Measurements from ENCODE around the gene DNAAF1. TPM values are rescaled to one million over a fixed set of nuclear protein-coding genes. Genes with fewer than 3 reads are reported as not detected.
A peak's percentile ranks its signal among the peaks of the same experiment; 100 is the strongest.
"Not testable (repeated sequence)": the region's sequence is repeated elsewhere in the genome, so short reads cannot be mapped to it uniquely, and the experiment has no call there.

Gene DNAAF1
- total RNA-seq = not detected

GRCh38 chr16:84144859-84145639, at the start of gene DNAAF1, which contains the start of gene HSDL1:
TSS of gene DNAAF1 (plus strand) at chr16:84145308. CDS start at chr16:84145441, 133 bp downstream.
TSS of gene HSDL1 (minus strand) at chr16:84145177. CDS start at chr16:84131321, 13,856 bp downstream.
- Mint-ChIP-seq H3K27ac (peak within 1 kb of the TSS; percentile 69 to 89), H3K27me3 (peaks cover 2 to 12% of the 10 kb centered on the region in 2 donors), H3K4me1 (ENCODE audit: low read depth in 2 of 2) (peaks cover 6 to 13% of the 10 kb centered on the region in 2 donors), H3K4me3 (peak within 1 kb of the TSS; percentile 94), H3K36me3 (no peaks in the 10 kb centered on the region), H3K9me3 (no peaks in the 10 kb centered on the region)
- ATAC-seq = peak; percentile 94 to 95
- peak; percentile 92 for DNase-seq (ENCODE audit: low spot score)

- peaks cover 37% of the 10 kb centered on the region for H3K36me3 Mint-ChIP-seq
Measured at GRCh38 chr16:84095466-84095865, 49.6 kb upstream of the DNAAF1 start.

GRCh38 chr16:84096447-84097005, 48.6 kb upstream of the DNAAF1 start:
- ATAC-seq (no peak), DNase-seq (ENCODE audit: low spot score) (no peak)
- Mint-ChIP-seq H3K27ac (no peak overlapping the region), H3K9me3 (no peaks in the 10 kb centered on the region), H3K27me3 (no peaks in the 10 kb centered on the region), H3K4me3 (no peak overlapping the region), H3K36me3 (peaks cover 29% of the 10 kb centered on the region), H3K4me1 (ENCODE audit: low read depth in 2 of 2) (peaks cover 8 to 12% of the 10 kb centered on the region in 2 donors)

More at GRCh38 chr16:84095466-84095865, 49.6 kb upstream of the DNAAF1 start:
- no peak overlapping the region for H3K4me3 Mint-ChIP-seq
- H3K9me3 Mint-ChIP-seq = no peaks in the 10 kb centered on the region
- DNase-seq (ENCODE audit: low spot score) (no peak), ATAC-seq (no peak)
- no peaks in the 10 kb centered on the region for H3K27me3 Mint-ChIP-seq
- H3K27ac Mint-ChIP-seq = no peak overlapping the region
- H3K4me1 Mint-ChIP-seq (ENCODE audit: low read depth in 2 of 2) = peaks cover 8 to 12% of the 10 kb centered on the region in 2 donors

GRCh38 chr16:84098939-84099338, 46.2 kb upstream of the DNAAF1 start:
- Mint-ChIP-seq H3K4me3 (no peak overlapping the region), H3K9me3 (no peaks in the 10 kb centered on the region), H3K36me3 (peaks cover 13% of the 10 kb centered on the region), H3K4me1 (ENCODE audit: low read depth in 2 of 2) (peaks cover 9 to 16% of the 10 kb centered on the region in 2 donors), H3K27ac (no peak overlapping the region), H3K27me3 (no peaks in the 10 kb centered on the region)
- no peak for ATAC-seq
- DNase-seq (ENCODE audit: low spot score) = no peak

- DNase-seq (ENCODE audit: low spot score) (no peak), ATAC-seq (no peak)
- Mint-ChIP-seq H3K4me1 (ENCODE audit: low read depth in 2 of 2) (peaks cover 25 to 36% of the 10 kb centered on the region in 2 donors), H3K27me3 (no peaks in the 10 kb centered on the region), H3K36me3 (no peaks in the 10 kb centered on the region), H3K4me3 (no peak overlapping the region), H3K9me3 (no peaks in the 10 kb centered on the region), H3K27ac (no peak overlapping the region)
Measured at GRCh38 chr16:84103678-84104077, 41.4 kb upstream of the DNAAF1 start.

- H3K36me3 Mint-ChIP-seq = no peaks in the 10 kb centered on the region
- no peak overlapping the region for H3K27ac Mint-ChIP-seq
- no peak for ATAC-seq
- no peak for DNase-seq (ENCODE audit: low spot score)
- no peaks in the 10 kb centered on the region for H3K27me3 Mint-ChIP-seq
- H3K4me1 Mint-ChIP-seq (ENCODE audit: low read depth in 2 of 2) = peaks cover 28 to 35% of the 10 kb centered on the region in 2 donors
- no peak overlapping the region for H3K4me3 Mint-ChIP-seq
- H3K9me3 Mint-ChIP-seq = no peaks in the 10 kb centered on the region
Measured at GRCh38 chr16:84104231-84104630, 40.9 kb upstream of the DNAAF1 start.

GRCh38 chr16:84105301-84105815, 39.8 kb upstream of the DNAAF1 start:
- H3K27ac Mint-ChIP-seq = no peak overlapping the region
- H3K4me3 Mint-ChIP-seq = no peak overlapping the region
- H3K9me3 Mint-ChIP-seq = no peaks in the 10 kb centered on the region
- ATAC-seq (no peak), DNase-seq (ENCODE audit: low spot score) (no peak)
- H3K27me3 Mint-ChIP-seq = no peaks in the 10 kb centered on the region
- peaks cover 24 to 30% of the 10 kb centered on the region in 2 donors for H3K4me1 Mint-ChIP-seq (ENCODE audit: low read depth in 2 of 2)
- no peaks in the 10 kb centered on the region for H3K36me3 Mint-ChIP-seq

GRCh38 chr16:84105948-84106740, 39.0 kb upstream of the DNAAF1 start:
- Mint-ChIP-seq H3K9me3 (no peaks in the 10 kb centered on the region), H3K4me1 (ENCODE audit: low read depth in 2 of 2) (peaks cover 31 to 37% of the 10 kb centered on the region in 2 donors), H3K36me3 (no peaks in the 10 kb centered on the region), H3K27me3 (no peaks in the 10 kb centered on the region), H3K27ac (peak overlapping the region in 1 of 2 donors; percentile 26), H3K4me3 (no peak overlapping the region)
- ATAC-seq = no peak
- DNase-seq (ENCODE audit: low spot score) = no peak

GRCh38 chr16:84107921-84108320, 37.2 kb upstream of the DNAAF1 start:
- Mint-ChIP-seq H3K36me3 (no peaks in the 10 kb centered on the region), H3K27me3 (no peaks in the 10 kb centered on the region), H3K9me3 (no peaks in the 10 kb centered on the region), H3K4me1 (ENCODE audit: low read depth in 2 of 2) (peaks cover 34 to 39% of the 10 kb centered on the region in 2 donors), H3K27ac (no peak overlapping the region), H3K4me3 (no peak overlapping the region)
- DNase-seq (ENCODE audit: low spot score) = no peak
- no peak for ATAC-seq

- H3K27me3 Mint-ChIP-seq = no peaks in the 10 kb centered on the region
- no peak overlapping the region for H3K4me3 Mint-ChIP-seq
- ATAC-seq = no peak
- H3K27ac Mint-ChIP-seq = no peak overlapping the region
- H3K4me1 Mint-ChIP-seq (ENCODE audit: low read depth in 2 of 2) = peaks cover 34 to 35% of the 10 kb centered on the region in 2 donors
- no peak for DNase-seq (ENCODE audit: low spot score)
- no peaks in the 10 kb centered on the region for H3K36me3 Mint-ChIP-seq
- H3K9me3 Mint-ChIP-seq = no peaks in the 10 kb centered on the region
Measured at GRCh38 chr16:84109598-84110335, 35.3 kb upstream of the DNAAF1 start.

GRCh38 chr16:84110527-84110926, 34.6 kb upstream of the DNAAF1 start:
- H3K36me3 Mint-ChIP-seq = no peaks in the 10 kb centered on the region
- no peak overlapping the region for H3K27ac Mint-ChIP-seq

GRCh38 chr16:84111525-84111924, 33.6 kb upstream of the DNAAF1 start:
- Mint-ChIP-seq H3K4me3 (no peak overlapping the region), H3K9me3 (no peaks in the 10 kb centered on the region), H3K27ac (no peak overlapping the region), H3K36me3 (no peaks in the 10 kb centered on the region), H3K27me3 (no peaks in the 10 kb centered on the region), H3K4me1 (ENCODE audit: low read depth in 2 of 2) (peaks cover 30 to 32% of the 10 kb centered on the region in 2 donors)
- DNase-seq (ENCODE audit: low spot score) = no peak
- ATAC-seq = no peak

More at GRCh38 chr16:84110527-84110926, 34.6 kb upstream of the DNAAF1 start:
- Mint-ChIP-seq H3K4me3 (no peak overlapping the region), H3K4me1 (ENCODE audit: low read depth in 2 of 2) (peaks cover 32 to 34% of the 10 kb centered on the region in 2 donors), H3K9me3 (no peaks in the 10 kb centered on the region), H3K27me3 (no peaks in the 10 kb centered on the region)
- no peak for ATAC-seq
- DNase-seq (ENCODE audit: low spot score) = no peak

GRCh38 chr16:84111949-84112348, 33.2 kb upstream of the DNAAF1 start:
- H3K36me3 Mint-ChIP-seq; H3K27me3 Mint-ChIP-seq; ATAC-seq; H3K9me3 Mint-ChIP-seq; H3K27ac Mint-ChIP-seq; H3K4me3 Mint-ChIP-seq; DNase-seq (ENCODE audit: low spot score): not testable (repeated sequence)
- H3K4me1 Mint-ChIP-seq (ENCODE audit: low read depth in 2 of 2) = peaks cover 26 to 28% of the 10 kb centered on the region in 2 donors
